ENCODE measurements around the gene SLC17A7.

GRCh38 chr19:49440439-49441209, 703 bp downstream of the SLC17A7 start:
- TF ChIP-seq CTCF (IDR thresholded peaks at IDR 0.05): no peak
- TF ChIP-seq EZH2 (IDR thresholded peaks at IDR 0.05; ENCODE audit: borderline replicate concordance, insufficient read depth, low read depth, low read length, poor library complexity, severe bottlenecking): no peak
